Spleen (tissue), 11 donors: ENCODE measurements around the gene SIDT2. TPM values are rescaled to one million over a fixed set of nuclear protein-coding genes. Genes with fewer than 3 reads are reported as not detected.

Experiments used
- DNase-seq: peaks from one replicate; pipeline ENCODE4 v3.0.0-alpha.2; 2020
- H3K27ac ChIP-seq, 8 donors: fragments of 200-600 bp; sonication (generic) in 7 of 8; 1 replicate in 4 of 8; 2 replicates in 4 of 8; pipeline versions ENCODE4 v1.5.0 to v1.8.0; 2016 to 2021; ENCODE audit warnings: inconsistent platforms in 4 of 8, mild to moderate bottlenecking in 4 of 8, moderate library complexity in 1 of 8
- H3K27me3 ChIP-seq, 7 donors: fragments of 200-600 bp; sonication (generic) in 6 of 7; replicated peaks in 1 of 7; 1 replicate in 4 of 7; 2 replicates in 3 of 7; pipeline versions ENCODE4 v1.5.0 to v1.8.0; 2016 to 2021; ENCODE audit warnings: inconsistent platforms in 3 of 7, mild to moderate bottlenecking in 1 of 7
- H3K36me3 ChIP-seq, 6 donors: fragments of 200-600 bp; sonication (generic) in 5 of 6; 1 replicate in 4 of 6; 2 replicates in 2 of 6; pipeline versions ENCODE4 v1.5.0 to v1.8.0; 2016 to 2021; ENCODE audit warnings: inconsistent platforms in 2 of 6
- H3K4me1 ChIP-seq, 6 donors: fragments of 200-600 bp; sonication (generic) in 5 of 6; 1 replicate in 3 of 6; 2 replicates in 3 of 6; pipeline versions ENCODE4 v1.5.0 to v1.8.0; 2016 to 2021; ENCODE audit warnings: inconsistent platforms in 3 of 6
- H3K4me3 ChIP-seq, 8 donors: fragments of 200-600 bp; sonication (generic) in 7 of 8; 1 replicate in 4 of 8; 2 replicates in 4 of 8; pipeline versions ENCODE4 v1.5.0 to v1.8.0; 2016 to 2021; ENCODE audit warnings: inconsistent platforms in 4 of 8, mild to moderate bottlenecking in 4 of 8, moderate library complexity in 2 of 8
- H3K9me3 ChIP-seq, 8 donors: fragments of 200-600 bp; sonication (generic) in 7 of 8; 1 replicate in 4 of 8; 2 replicates in 4 of 8; pipeline versions ENCODE4 v1.5.0 to v1.8.0; 2016 to 2021; ENCODE audit warnings: inconsistent platforms in 4 of 8
- CTCF ChIP-seq, 11 experiments: fragments of 200-600 bp in 7 of 11; fragments of 450-650 bp in 4 of 11; sonication (generic) in 4 of 11; IDR thresholded peaks in 8 of 11; conservative IDR thresholded peaks in 3 of 11; 1 replicate in 7 of 11; 2 replicates in 4 of 11; pipeline versions ENCODE4 v1.4.0 to v1.8.0; 2016 to 2021; ENCODE audit warnings: antibody characterized with exemption in 11 of 11, inconsistent platforms in 4 of 11, mild to moderate bottlenecking in 1 of 11
- POLR2A ChIP-seq, 3 donors: fragments of 450-650 bp; IDR thresholded peaks; one replicate each; pipeline ENCODE4 v1.5.1; 2017; ENCODE audit warnings: antibody characterized with exemption in 3 of 3, mild to moderate bottlenecking in 1 of 3
- POLR2AphosphoS5 ChIP-seq, 3 donors: sonication (generic); formaldehyde crosslinking; IDR thresholded peaks; one replicate each; pipeline ENCODE4 v1.5.1; 2017; ENCODE audit warnings: antibody characterized with exemption in 3 of 3
- WGBS, 5 donors: extraction: QIAGEN DNeasy Blood & Tissue Kit in 3 of 5; methylation state at CpG; one replicate each; pipeline versions ENCODE4 v1.1.5 to v1.1.7; 2013 to 2018; 5-methylcytosine and 5-hydroxymethylcytosine counted together
- intact Hi-C: fragments of 100-400 bp; cut with DNase I; formaldehyde crosslinking; loops from one replicate; pipeline ENCODE4 v1.15.0; 2023; ENCODE audit warnings: low total_unique reads
- polyA plus RNA-seq, 3 donors: library from polyadenylated mRNA; stranded (reverse); fragments of 200-250 nt; gene quantifications; one replicate each; pipeline ENCODE4 v1.2.1, GENCODE V29; 2013
- total RNA-seq, 7 donors: library from RNA; depleted of rRNA in 3 of 7; stranded (reverse); fragments of >200 nt in 3 of 7; fragmentation: NEBNext Ultra II Directional in 4 of 7; extraction: Animal tissue kit (Norgen Biotek cat#: 25700) in 4 of 7; gene quantifications; one replicate each; pipeline versions ENCODE4 v1.1.0 to v1.2.1, GENCODE V29; 2016 to 2021
- donor health status: healthy with polysubstance abuse.
- donor health status: DM: no; HTN: no; CAD: no; lungs with moderate emphysema.
- donor health status: DM: no; HTN: no; CAD: no.
- donor health status: Bipolar disorder and iron deficiency.
- donor health status: healthy.
- donor health status: DM: no; HTN: no; CAD: no.
- donor health status: DM: yes; HTN: yes; CAD: no.

The SIDT2 gene
- total and polyA plus RNA-seq, 10 donors: 21.3 to 83.8 (median 51.8) TPM

GRCh38 chr11:117194267-117194666, 15.7 kb downstream of the SIDT2 start:
- TF ChIP-seq POLR2AphosphoS5 (IDR thresholded peaks at IDR 0.05) (no peak), POLR2A (IDR thresholded peaks at IDR 0.05) (no peak), CTCF (IDR thresholded peaks at IDR 0.05 in 8 of 11, conservative IDR thresholded peaks at IDR 0.05 in 3 of 11) (no peak)
- Histone ChIP-seq H3K27ac (no peak overlapping the region), H3K9me3 (no peaks in the 10 kb centered on the region), H3K27me3 (peaks cover 0 to 4% (median 0%) of the 10 kb centered on the region in 7 donors), H3K36me3 (peaks cover 2 to 92% (median 49%) of the 10 kb centered on the region in 6 donors), H3K4me1 (peaks cover 0 to 47% (median 19%) of the 10 kb centered on the region in 6 donors), H3K4me3 (no peak overlapping the region)
- no peak for DNase-seq
- intact Hi-C loops: no loop called here
- WGBS, 5 donors: 77 to 98% (median 91%) methylated on average over 5 of the region's 5 CpGs

- Histone ChIP-seq H3K36me3 (peaks cover 2 to 86% (median 45%) of the 10 kb centered on the region in 6 donors), H3K9me3 (no peaks in the 10 kb centered on the region), H3K4me3 (no peak overlapping the region), H3K27me3 (peaks cover 0 to 5% (median 0%) of the 10 kb centered on the region in 7 donors), H3K27ac (no peak overlapping the region), H3K4me1 (peaks cover 0 to 42% (median 10%) of the 10 kb centered on the region in 6 donors)
- no peak for DNase-seq
- 77 to 92% (median 85%) methylated on average over 4 of the region's 4 CpGs for WGBS, 5 donors
- TF ChIP-seq POLR2A (IDR thresholded peaks at IDR 0.05) (no peak), CTCF (IDR thresholded peaks at IDR 0.05 in 8 of 11, conservative IDR thresholded peaks at IDR 0.05 in 3 of 11) (no peak), POLR2AphosphoS5 (IDR thresholded peaks at IDR 0.05) (no peak)
- intact Hi-C loops: no loop called here
Observed at GRCh38 chr11:117195258-117195657, 16.7 kb downstream of the SIDT2 start.

GRCh38 chr11:117195761-117196160, 17.2 kb downstream of the SIDT2 start:
- no peaks in the 10 kb centered on the region for H3K9me3 ChIP-seq
- H3K27ac ChIP-seq: no peak overlapping the region
- TF ChIP-seq CTCF (IDR thresholded peaks at IDR 0.05 in 8 of 11, conservative IDR thresholded peaks at IDR 0.05 in 3 of 11) (no peak), POLR2AphosphoS5 (IDR thresholded peaks at IDR 0.05) (peak in 2 of 3 donors; percentile 33 to 58)
- H3K4me1 ChIP-seq: peaks cover 0 to 42% (median 7%) of the 10 kb centered on the region in 6 donors
- peaks cover 0 to 5% (median 0%) of the 10 kb centered on the region in 7 donors for H3K27me3 ChIP-seq
- 81 to 88% (median 83%) methylated on average over 19 of the region's 19 CpGs for WGBS, 5 donors
- H3K4me3 ChIP-seq: no peak overlapping the region
- intact Hi-C loops: no loop called here
- peaks cover 2 to 81% (median 41%) of the 10 kb centered on the region in 6 donors for H3K36me3 ChIP-seq
- no peak for DNase-seq

GRCh38 chr11:117197006-117197405, 18.5 kb downstream of the SIDT2 start:
- intact Hi-C loops: no loop called here
- TF ChIP-seq POLR2AphosphoS5 (IDR thresholded peaks at IDR 0.05) (peak in 1 of 3 donors; percentile 3), CTCF (IDR thresholded peaks at IDR 0.05 in 8 of 11, conservative IDR thresholded peaks at IDR 0.05 in 3 of 11) (no peak)
- Histone ChIP-seq H3K4me1 (peaks cover 0 to 52% (median 9%) of the 10 kb centered on the region in 6 donors), H3K27me3 (peaks cover 0 to 5% (median 0%) of the 10 kb centered on the region in 7 donors), H3K4me3 (no peak overlapping the region), H3K36me3 (peaks cover 2 to 72% (median 34%) of the 10 kb centered on the region in 6 donors), H3K27ac (no peak overlapping the region), H3K9me3 (no peaks in the 10 kb centered on the region)
- WGBS, 5 donors: 81 to 96% (median 94%) methylated on average over 5 to 7 of the region's 7 CpGs
- no peak for DNase-seq
